HFF-Myc (cell line): ENCODE data around the gene WDR48.

Experiments
- DNase-seq: peaks from one replicate; pipeline ENCODE4 v3.0.0-alpha.2; 2011; ENCODE audit warnings: low read depth; ENCODE audit errors: extremely low read depth
- H3K4me3 ChIP-seq: replicated peaks from 2 replicates; pipeline ENCODE4 v1.5.1; 2011; ENCODE audit warnings: low read depth, mild to moderate bottlenecking, control low read depth, low read length
- TF ChIP-seq, protein P1 (sequence below): IDR thresholded peaks from 2 replicates; pipeline ENCODE4 v1.5.1; 2012; ENCODE audit warnings: mild to moderate bottlenecking, low read depth, low read length, control low read depth; ENCODE audit errors: missing control alignments

Gene WDR48

DNA sequence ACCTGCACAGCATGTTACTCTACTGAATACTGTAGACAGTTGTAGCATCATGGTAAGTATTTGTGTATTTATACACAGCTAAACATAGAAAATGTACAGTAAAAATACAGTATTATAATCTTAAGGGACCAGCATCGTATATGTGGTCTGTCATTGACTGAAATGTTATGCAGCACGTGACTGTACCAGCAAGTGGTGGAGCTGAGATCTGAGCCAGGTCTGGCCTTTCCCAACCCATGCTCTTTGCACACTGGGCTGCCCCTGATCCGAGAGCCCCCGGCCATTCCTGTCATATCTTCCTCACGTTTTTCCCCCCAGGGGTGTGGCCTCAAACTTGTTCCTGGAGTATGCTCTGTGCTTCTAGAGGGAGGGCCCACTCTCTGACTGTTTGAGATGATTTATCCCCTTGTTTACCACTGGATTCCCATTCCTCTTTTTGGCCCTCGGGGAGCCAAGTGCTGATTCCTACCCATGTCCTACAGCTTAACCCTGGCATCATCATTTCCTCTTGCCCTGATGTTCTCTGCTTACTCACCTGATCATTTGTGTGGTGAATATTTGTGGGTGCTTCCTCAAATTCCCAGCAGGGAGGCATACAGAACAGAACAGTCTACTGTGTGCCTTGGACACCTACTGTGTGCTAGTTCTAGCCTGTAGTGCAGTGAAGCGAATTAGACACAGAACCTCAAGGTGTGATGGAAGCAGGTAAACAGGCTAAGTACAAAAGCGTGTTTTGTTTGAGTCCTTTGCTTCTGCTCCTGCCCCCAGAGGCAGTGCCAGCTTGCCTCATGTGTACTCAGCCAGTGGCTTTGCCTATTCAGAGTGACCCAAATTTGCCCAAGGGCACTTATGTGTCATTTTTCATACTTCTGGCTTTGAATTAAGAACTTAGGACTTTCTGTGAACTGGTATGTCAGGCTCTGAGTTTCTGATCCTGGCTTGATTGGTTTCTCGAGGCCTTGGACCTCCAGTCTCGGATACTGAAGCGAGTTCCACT lies 80.6 kb downstream of the WDR48 start:
- H3K4me3 ChIP-seq = no peak overlapping the region
- TF ChIP-seq, protein P1, sequence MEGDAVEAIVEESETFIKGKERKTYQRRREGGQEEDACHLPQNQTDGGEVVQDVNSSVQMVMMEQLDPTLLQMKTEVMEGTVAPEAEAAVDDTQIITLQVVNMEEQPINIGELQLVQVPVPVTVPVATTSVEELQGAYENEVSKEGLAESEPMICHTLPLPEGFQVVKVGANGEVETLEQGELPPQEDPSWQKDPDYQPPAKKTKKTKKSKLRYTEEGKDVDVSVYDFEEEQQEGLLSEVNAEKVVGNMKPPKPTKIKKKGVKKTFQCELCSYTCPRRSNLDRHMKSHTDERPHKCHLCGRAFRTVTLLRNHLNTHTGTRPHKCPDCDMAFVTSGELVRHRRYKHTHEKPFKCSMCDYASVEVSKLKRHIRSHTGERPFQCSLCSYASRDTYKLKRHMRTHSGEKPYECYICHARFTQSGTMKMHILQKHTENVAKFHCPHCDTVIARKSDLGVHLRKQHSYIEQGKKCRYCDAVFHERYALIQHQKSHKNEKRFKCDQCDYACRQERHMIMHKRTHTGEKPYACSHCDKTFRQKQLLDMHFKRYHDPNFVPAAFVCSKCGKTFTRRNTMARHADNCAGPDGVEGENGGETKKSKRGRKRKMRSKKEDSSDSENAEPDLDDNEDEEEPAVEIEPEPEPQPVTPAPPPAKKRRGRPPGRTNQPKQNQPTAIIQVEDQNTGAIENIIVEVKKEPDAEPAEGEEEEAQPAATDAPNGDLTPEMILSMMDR = no peak
- DNase-seq = no peak

DNA sequence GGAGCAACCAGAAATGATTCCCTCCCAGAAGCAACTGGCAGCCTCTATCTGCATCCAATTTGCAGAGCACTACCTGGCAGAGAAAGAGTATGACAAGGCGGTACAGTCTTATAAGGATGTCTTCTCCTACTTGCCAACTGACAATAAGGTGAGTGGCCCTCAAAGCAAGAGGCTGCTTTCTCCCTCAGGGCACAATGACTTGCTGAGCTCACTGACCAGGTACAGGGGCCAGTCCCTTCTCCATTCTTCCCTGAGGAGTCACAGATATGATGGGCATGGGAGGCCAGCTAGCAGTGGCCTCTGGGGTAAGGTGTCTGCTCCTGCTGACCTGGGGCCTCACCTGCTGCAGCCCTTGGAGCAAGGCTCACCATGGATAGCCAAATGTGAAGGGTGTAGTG lies 81.3 kb downstream of the WDR48 start:
- DNase-seq = no peak
- TF ChIP-seq, protein P1 = no peak
- no peak overlapping the region for H3K4me3 ChIP-seq

DNA sequence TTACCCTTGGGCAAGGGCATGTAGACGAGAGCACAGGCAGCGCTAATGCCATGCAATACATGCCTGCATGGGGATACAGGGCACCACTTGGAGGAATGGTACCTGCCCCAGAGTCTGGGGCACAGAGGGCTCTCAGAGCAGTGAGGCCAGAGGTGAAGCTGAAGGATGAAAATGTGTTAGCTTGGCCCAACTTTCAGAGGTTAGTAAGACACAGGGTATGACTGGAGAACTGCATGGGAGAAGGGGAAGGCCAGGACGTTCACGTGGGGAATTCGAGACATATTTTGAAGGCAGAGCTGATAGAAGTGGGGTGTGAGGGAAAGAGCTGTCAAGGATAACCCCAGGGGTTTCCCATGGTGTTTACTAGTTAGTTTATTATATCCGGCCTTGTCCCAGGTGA lies 82.0 kb downstream of the WDR48 start:
- TF ChIP-seq, protein P1 = no peak
- H3K4me3 ChIP-seq = no peak overlapping the region
- no peak for DNase-seq

DNA sequence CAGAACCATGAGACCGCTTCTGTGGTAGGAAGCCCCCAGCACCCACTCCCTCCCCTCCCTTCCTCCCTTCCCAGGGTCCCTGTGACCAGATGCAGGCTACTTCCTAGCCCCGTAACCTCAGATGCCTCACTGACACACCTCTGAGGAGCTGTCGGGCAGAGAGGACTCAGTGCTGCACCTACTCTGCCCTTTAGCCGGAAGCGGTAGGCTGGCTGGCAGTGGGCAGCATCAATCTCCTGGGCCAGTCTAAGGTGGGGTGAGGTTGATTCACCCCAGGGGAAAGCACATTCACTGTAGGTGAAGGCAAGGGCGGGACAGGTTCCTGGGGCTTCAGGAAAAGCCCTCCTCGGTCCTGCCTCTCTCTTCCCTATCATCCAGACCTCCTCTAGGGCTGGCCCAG lies 82.5 kb downstream of the WDR48 start:
- TF ChIP-seq, protein P1 = no peak
- no peak for DNase-seq
- no peak overlapping the region for H3K4me3 ChIP-seq

DNA sequence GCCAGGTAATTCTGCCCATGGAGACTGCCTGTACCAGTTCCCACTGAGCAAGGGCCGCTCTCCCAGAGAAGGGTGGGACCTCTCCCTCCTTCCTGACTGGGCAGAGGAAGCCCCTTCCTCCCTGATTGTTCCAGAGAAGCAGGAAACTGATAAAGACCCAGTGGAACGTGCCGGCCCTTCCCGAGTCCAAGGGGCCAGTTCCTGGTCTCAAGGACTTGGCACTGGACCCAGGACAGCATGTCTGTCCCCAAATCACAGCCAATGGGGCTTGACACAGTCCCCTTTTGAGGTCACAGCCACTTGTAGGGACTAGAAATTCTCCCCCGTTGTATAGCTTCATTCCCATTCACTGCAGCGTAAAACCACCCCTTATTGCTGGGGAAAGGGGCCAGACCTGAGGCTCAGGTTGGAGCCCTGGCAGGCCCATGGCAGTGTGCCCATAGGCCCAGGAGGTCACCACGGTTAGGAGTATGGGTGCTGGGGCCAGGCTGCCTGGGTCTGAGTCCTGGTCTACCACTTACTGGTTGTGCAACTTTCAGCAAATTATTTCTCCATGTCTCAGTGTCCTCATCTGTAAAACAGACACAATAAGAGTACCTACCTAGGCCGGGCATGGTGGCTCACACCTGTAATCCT lies 83.5 kb downstream of the WDR48 start:
- no peak for DNase-seq
- TF ChIP-seq, protein P1 = no peak
- H3K4me3 ChIP-seq = no peak overlapping the region

DNA sequence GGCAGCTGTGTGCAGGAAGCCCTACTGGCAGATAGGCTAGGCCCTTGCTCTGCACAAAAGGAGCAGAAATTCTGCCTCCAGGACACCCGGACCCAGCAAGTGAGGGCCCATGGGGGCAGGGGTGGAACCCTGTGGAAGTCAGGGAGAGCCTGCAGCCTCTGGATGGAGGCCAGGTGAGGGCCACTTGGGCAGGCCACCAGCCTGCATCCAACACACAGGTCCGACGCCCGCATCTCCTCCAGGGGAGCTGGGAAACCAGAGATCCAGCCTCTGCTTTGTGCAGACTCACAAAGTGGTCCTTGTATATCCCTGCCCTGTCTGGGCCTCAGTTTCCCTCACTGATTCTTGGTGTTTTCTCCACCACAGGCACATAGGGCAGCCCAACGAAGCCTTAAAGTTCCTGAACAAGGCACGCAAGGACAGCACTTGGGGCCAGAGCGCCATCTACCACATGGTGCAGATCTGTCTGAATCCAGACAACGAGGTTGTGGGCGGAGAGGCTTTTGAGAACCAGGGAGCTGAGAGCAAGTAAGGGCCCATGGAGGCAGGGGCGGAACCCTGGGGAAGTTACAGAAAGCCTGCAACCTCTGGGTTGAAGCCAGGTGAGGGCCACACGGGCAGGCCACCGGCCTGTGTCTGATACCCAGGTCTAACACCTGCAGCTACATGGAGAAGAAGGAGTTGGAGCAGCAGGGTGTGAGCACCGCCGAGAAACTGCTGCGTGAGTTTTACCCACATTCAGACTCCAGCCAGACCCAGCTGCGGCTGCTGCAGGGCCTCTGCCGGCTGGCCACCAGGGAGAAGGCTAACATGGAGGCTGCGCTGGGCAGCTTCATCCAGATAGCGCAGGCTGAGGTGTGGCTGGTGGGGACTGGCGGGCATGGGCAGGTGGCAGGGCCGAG lies 85.0 kb downstream of the WDR48 start:
- no peak for DNase-seq
- TF ChIP-seq, protein P1 = no peak
- H3K4me3 ChIP-seq = no peak overlapping the region
